GM10847 (cell line): Measurements from ENCODE around the gene TGFBR1.

ENCODE experiments used
- POLR2A ChIP-seq: IDR thresholded peaks from 2 replicates; pipeline ENCODE4 v1.6.1; 2011; ENCODE audit not compliant: insufficient read length; ENCODE audit errors: extremely low read depth

The TGFBR1 gene

GRCh38 chr9:99178912-99179872, 74.3 kb downstream of the TGFBR1 start:
- no peak for TF ChIP-seq POLR2A

DNA sequence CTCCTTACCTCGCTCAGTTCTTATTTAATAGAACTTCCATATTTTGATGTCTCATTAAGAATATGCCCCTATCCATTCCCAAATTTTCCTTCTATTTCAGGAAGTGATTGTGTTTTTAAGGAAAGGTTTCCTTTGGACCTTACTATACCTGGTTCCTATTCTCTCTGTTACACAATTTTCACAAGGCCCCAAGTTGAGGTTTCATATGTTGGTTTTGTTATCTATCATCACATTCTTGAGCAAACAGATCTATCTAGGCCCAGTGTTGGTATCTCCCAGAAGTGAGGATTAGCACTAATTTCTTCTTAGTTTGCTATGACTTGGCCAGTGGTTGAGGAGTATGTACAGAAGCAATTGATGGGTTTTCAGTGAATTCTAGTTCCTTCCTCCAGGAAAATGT, 75.3 kb downstream of the TGFBR1 start:
- TF ChIP-seq POLR2A: no peak

- no peak for TF ChIP-seq POLR2A
Observed at GRCh38 chr9:99180662-99181061, 75.7 kb downstream of the TGFBR1 start.

DNA sequence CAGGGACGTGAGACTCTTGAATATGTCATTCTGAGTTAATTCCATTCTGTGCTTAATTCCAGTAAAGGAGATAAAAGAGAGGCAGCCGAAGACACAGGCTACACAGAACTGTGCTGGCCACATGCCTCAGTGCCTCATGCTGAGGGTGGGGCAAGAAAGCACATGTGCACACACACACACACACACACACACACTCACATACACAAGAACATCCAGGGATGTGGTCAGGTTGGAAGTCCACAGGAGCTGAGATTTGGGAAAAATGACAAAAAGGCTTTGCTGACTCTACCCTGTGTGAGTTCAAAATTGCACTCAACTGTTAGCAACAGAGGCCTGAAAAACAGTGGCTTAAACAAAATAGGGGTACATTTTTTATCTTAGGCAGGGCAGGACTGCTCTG, 76.3 kb downstream of the TGFBR1 start:
- no peak for TF ChIP-seq POLR2A

- no peak for TF ChIP-seq POLR2A
Observed at GRCh38 chr9:99181621-99182020, 76.7 kb downstream of the TGFBR1 start.

DNA sequence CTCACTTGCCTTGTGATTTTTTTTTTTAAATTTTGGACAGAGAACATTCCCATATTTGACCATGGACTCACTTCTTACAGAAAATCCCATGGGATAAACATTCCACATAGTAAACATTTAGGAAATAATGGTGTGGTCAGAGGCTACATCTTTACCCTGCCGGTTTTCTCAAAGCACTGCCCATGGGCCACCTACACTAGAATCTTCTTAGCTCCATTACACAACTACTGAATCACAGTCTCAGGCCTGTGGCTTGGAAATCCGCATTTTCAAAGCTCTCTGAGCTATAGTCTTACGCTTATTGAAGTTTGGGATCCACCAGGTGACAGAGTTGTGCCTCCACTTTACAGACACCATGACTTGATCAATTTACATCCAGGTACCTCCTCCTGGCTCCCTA, 77.4 kb downstream of the TGFBR1 start:
- no peak for TF ChIP-seq POLR2A

GRCh38 chr9:99183616-99184015, 78.7 kb downstream of the TGFBR1 start:
- TF ChIP-seq POLR2A: no peak

DNA sequence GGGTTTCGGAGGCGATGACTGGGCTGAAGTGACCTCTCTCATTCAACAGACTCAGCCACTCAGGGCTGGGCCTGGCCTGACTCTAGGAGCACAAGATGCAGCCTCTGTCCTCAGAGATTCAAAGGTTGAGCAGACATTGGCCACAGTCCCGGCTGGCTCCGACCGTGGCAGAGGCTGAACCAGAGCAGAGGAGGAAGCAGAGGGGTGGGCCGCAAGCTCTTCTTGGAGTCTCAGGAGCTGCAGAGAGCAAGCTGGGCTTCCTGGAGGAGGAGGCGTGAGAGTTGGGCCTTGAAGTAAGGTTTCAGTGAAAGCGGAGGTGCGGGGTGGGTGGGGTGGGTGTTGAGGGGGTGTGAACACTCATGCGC, 79.2 kb downstream of the TGFBR1 start:
- no peak for TF ChIP-seq POLR2A

DNA sequence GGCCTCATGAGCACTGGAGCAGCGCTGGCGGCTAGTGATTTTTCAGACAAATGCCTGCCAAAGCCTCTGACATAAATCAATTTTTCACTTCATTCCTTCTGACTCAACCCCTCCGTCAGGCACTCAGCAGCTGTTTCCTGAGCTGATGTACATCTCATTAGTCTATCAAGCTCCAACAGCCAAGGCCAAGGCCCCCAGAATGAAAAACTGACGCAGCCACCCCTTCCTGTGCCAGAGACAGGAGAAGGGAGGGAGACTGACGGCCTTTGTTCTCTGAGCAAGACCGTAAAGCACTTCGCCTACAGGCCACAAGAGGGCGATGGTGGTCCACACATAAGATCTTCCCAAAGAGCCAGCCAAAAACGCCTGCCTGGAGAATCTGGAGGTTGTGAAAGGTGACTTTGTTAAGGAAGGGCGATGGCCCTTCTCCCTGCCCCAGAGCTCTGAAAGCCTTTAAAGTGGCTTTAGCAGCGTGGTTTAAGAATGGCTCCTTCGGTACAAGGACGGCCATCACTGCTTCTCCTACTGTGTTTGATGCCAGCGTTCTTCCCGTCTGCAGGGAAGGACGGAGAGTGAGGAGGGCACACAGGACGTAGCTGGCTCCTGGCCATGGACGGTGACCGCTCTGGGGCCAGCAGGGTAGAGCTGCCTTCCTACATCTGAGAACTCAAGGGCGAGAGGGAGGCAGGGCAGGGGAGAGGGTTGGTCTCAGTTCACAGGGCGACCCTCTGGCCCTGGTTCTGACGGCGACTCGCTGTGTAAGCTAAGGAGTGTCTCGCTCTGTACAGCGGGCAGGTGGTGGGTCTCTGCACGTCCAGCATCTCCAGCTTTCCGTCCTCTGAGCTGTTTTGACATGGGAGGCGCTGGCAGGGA, 79.8 kb downstream of the TGFBR1 start:
- TF ChIP-seq POLR2A: no peak

GRCh38 chr9:99185348-99185632, 80.4 kb downstream of the TGFBR1 start:
- no peak for TF ChIP-seq POLR2A

GRCh38 chr9:99185934-99186333, 81.0 kb downstream of the TGFBR1 start:
- TF ChIP-seq POLR2A: no peak

- no peak for TF ChIP-seq POLR2A
Observed at GRCh38 chr9:99187311-99187710, 82.4 kb downstream of the TGFBR1 start.

- TF ChIP-seq POLR2A: no peak
Observed at GRCh38 chr9:99189186-99189585, 84.3 kb downstream of the TGFBR1 start.

- TF ChIP-seq POLR2A: no peak
Observed at GRCh38 chr9:99189887-99190596, 85.1 kb downstream of the TGFBR1 start.

GRCh38 chr9:99190597-99191283, 85.8 kb downstream of the TGFBR1 start:
- TF ChIP-seq POLR2A: no peak
